ENCODE measurements around the gene CRYGN. TPM values are rescaled to one million over a fixed set of nuclear protein-coding genes. Genes with fewer than 3 reads are reported as not detected.

Gene CRYGN
- total and polyA plus RNA-seq, 9 of the 15 experiments (the other 6 are each of a cell fraction or from before 2014, with no cell fraction given): not detected

DNA sequence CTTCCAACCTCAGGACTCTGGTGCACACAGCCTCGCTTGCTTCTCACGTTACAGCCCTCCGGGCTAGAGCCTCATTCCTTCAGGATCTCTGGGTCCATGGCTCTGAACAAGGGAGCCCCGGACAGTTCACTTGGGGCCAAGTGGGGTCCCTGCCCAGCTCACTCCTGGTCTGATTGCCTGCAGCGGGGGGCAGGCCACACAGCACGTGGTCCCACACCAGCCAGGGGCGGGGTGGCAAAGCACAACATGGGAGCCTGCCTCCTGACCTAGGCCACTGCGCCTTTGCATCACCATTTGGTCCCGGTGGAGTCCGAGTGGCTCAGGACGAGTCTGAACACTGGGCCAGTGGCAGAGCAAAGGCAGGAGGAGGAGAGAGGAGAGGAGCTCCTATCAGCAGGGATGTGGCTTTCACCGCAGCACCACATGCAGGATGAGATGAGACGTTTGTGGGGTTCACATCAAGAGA is 13.4 kb upstream of the CRYGN start:
- Histone ChIP-seq H3K9me1 (ENCODE audit: control insufficient read depth, insufficient read depth, low read length) (no peaks in the 10 kb centered on the region), H3K4me3 (no peak overlapping the region), H3K4me2 (ENCODE audit: insufficient read depth, low read length) (no peak overlapping the region), H3K27me3 (ENCODE audit: control insufficient read depth in 2 of 2, insufficient read depth in 2 of 2, low read length in 2 of 2) (peaks cover 65 to 81% of the 10 kb centered on the region in 2 experiments), H3K36me3 (ENCODE audit: control insufficient read depth, insufficient read depth, low read length) (no peaks in the 10 kb centered on the region), H3K79me2 (ENCODE audit: control insufficient read depth, insufficient read depth, low read length) (no peaks in the 10 kb centered on the region), H4K20me1 (replicated peaks; ENCODE audit: control insufficient read depth, insufficient read depth, low read length) (peaks cover 6% of the 10 kb centered on the region; the same call in 1 of the 2 replicates), H3K27ac (ENCODE audit: extremely low read depth, low read depth, low read length) (no peak overlapping the region), H3K4me1 (replicated peaks in 1 of 2; ENCODE audit: control insufficient read depth in 2 of 2, insufficient read depth in 2 of 2, low read length in 2 of 2) (peaks cover 0 to 22% of the 10 kb centered on the region in 2 experiments; a peak in 2 of 5 replicates), H2AFZ (ENCODE audit: low read depth, low read length) (no peak overlapping the region), H3K9me3 (replicated peaks; ENCODE audit: control insufficient read depth, insufficient read depth, low read depth, low read length) (no peaks in the 10 kb centered on the region), H3K9ac (ENCODE audit: insufficient read depth in 1 of 2, low read depth in 2 of 2, low read length in 2 of 2) (peak overlapping the region in 1 of 2 experiments; percentile 69; a peak in 2 of 4 replicates)
- CTCF ChIA-PET (ENCODE audit: low intra/inter-chr PET ratio): interaction anchor here (0.5 to 0.7 kb wide), 2 partner anchors 11 to 484 kb away, joined by 3 read pairs; no protein-coding TSS in a partner anchor
- ATAC-seq (no peak), DNase-seq (ENCODE audit: extremely low read depth in 1 of 4, low spot score in 3 of 4) (no peak), FAIRE-seq (no peak)
- TF ChIP-seq HNRNPH1 (optimal IDR thresholded peaks at IDR 0.05; ENCODE audit: low read depth, low read length) (no peak), FOXJ3 (CRISPR knock-in tag; IDR thresholded peaks at IDR 0.05) (no peak), MECOM (CRISPR knock-in tag; IDR thresholded peaks at IDR 0.05) (no peak), CCNT2 (IDR thresholded peaks at IDR 0.05; ENCODE audit: borderline replicate concordance, extremely low read depth, insufficient read length, low read depth, low read length) (no peak), TARDBP (IDR thresholded peaks at IDR 0.05) (no peak), ZNF253 (CRISPR knock-in tag; conservative IDR thresholded peaks at IDR 0.05) (no peak), ERF (CRISPR knock-in tag; IDR thresholded peaks at IDR 0.05) (no peak), ZNF232 (CRISPR knock-in tag; IDR thresholded peaks at IDR 0.05) (no peak)
- TF ChIP-seq, protein P1, sequence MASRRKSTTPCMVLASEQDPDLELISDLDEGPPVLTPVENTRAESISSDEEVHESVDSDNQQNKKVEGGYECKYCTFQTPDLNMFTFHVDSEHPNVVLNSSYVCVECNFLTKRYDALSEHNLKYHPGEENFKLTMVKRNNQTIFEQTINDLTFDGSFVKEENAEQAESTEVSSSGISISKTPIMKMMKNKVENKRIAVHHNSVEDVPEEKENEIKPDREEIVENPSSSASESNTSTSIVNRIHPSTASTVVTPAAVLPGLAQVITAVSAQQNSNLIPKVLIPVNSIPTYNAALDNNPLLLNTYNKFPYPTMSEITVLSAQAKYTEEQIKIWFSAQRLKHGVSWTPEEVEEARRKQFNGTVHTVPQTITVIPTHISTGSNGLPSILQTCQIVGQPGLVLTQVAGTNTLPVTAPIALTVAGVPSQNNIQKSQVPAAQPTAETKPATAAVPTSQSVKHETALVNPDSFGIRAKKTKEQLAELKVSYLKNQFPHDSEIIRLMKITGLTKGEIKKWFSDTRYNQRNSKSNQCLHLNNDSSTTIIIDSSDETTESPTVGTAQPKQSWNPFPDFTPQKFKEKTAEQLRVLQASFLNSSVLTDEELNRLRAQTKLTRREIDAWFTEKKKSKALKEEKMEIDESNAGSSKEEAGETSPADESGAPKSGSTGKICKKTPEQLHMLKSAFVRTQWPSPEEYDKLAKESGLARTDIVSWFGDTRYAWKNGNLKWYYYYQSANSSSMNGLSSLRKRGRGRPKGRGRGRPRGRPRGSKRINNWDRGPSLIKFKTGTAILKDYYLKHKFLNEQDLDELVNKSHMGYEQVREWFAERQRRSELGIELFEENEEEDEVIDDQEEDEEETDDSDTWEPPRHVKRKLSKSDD (conservative IDR thresholded peaks at IDR 0.05; ENCODE audit: low read length): no peak
- TF ChIP-seq, protein P2, sequence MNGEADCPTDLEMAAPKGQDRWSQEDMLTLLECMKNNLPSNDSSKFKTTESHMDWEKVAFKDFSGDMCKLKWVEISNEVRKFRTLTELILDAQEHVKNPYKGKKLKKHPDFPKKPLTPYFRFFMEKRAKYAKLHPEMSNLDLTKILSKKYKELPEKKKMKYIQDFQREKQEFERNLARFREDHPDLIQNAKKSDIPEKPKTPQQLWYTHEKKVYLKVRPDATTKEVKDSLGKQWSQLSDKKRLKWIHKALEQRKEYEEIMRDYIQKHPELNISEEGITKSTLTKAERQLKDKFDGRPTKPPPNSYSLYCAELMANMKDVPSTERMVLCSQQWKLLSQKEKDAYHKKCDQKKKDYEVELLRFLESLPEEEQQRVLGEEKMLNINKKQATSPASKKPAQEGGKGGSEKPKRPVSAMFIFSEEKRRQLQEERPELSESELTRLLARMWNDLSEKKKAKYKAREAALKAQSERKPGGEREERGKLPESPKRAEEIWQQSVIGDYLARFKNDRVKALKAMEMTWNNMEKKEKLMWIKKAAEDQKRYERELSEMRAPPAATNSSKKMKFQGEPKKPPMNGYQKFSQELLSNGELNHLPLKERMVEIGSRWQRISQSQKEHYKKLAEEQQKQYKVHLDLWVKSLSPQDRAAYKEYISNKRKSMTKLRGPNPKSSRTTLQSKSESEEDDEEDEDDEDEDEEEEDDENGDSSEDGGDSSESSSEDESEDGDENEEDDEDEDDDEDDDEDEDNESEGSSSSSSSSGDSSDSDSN (IDR thresholded peaks at IDR 0.05; ENCODE audit: borderline replicate concordance in 1 of 2, low read depth in 2 of 2, low read length in 2 of 2): no peak
- in situ Hi-C loops (cut with MboI): no loop called here
- 10% methylated on average over 13 of the region's 13 CpGs for WGBS (ENCODE audit: insufficient coverage, low coverage, missing lambda C conversion rate)
- no TSS peak for BruUV-seq (replicated peaks)
- intact Hi-C loops (cut with micrococcal nuclease): loop anchor here (5.0 kb wide), 1 partner anchor 304 kb away; no protein-coding TSS in a partner anchor
- POLR2A ChIA-PET: interaction anchor here (0.6 to 1.6 kb wide), 2 partner anchors 54 to 300 kb away, joined by 3 read pairs; no protein-coding TSS in a partner anchor
